Activated CD8-positive, alpha-beta T cell treated with anti-CD3 and anti-CD28 coated beads for 36 hours (primary cell): ENCODE measurements around the gene CABLES2. TPM values are rescaled to one million over a fixed set of nuclear protein-coding genes. Genes with fewer than 3 reads are reported as not detected.

Experiments used
- ATAC-seq: fragments of 200-7000 bp; cut with Tn5 transposase; one replicate; pipeline ENCODE4 v1.10.0; 2021; ENCODE audit warnings: mild to moderate bottlenecking, moderate library complexity
- CTCF ChIA-PET: fragments of 350-600 bp; sonication (Branson Sonifier 250); formaldehyde crosslinking; loops from one replicate; lab custom pipeline; 2021; ENCODE audit warnings: antibody characterized with exemption; lab: Charles Lee
- POLR2A ChIA-PET: fragments of 350-600 bp; sonication (Branson Sonifier 250); formaldehyde crosslinking; loops from one replicate; lab custom pipeline; 2021; ENCODE audit warnings: antibody characterized with exemption; lab: Charles Lee
- DNase-seq: peaks from one replicate; pipeline ENCODE4 v3.0.0-alpha.2; 2020
- H3K27ac Mint-ChIP-seq: one replicate; pipeline ENCODE4 v1.8.0; 2021; ENCODE audit warnings: mild to moderate bottlenecking, mixed read lengths
- H3K27me3 Mint-ChIP-seq: one replicate; pipeline ENCODE4 v1.8.0; 2021; ENCODE audit warnings: mixed read lengths
- H3K36me3 Mint-ChIP-seq: one replicate; pipeline ENCODE4 v1.8.0; 2021; ENCODE audit warnings: low read depth, mixed read lengths
- H3K4me1 Mint-ChIP-seq: one replicate; pipeline ENCODE4 v1.8.0; 2021; ENCODE audit warnings: low read depth, mixed read lengths
- H3K4me3 Mint-ChIP-seq: one replicate; pipeline ENCODE4 v1.8.0; 2021; ENCODE audit warnings: mild to moderate bottlenecking, moderate library complexity, mixed read lengths
- H3K9me3 Mint-ChIP-seq: one replicate; pipeline ENCODE4 v1.8.0; 2021; ENCODE audit warnings: mixed read lengths
- intact Hi-C: fragments of 100-400 bp; cut with micrococcal nuclease; formaldehyde crosslinking; loops from one replicate; pipeline ENCODE4 v1.10.0; 2022
- total RNA-seq, 2 experiments: library from RNA; stranded (reverse); gene quantifications; one replicate each; pipeline ENCODE4 v1.2.3, GENCODE V29; 2021
- TF ChIP-seq, protein P1 (sequence below): fragments of 200-600 bp; IDR thresholded peaks from one replicate; pipeline ENCODE4 v1.8.0; 2022; ENCODE audit warnings: antibody characterized with exemption, mild to moderate bottlenecking

The CABLES2 gene
- total RNA-seq, 2 experiments from 2014 or later: 3.2 to 4.5 TPM

DNA sequence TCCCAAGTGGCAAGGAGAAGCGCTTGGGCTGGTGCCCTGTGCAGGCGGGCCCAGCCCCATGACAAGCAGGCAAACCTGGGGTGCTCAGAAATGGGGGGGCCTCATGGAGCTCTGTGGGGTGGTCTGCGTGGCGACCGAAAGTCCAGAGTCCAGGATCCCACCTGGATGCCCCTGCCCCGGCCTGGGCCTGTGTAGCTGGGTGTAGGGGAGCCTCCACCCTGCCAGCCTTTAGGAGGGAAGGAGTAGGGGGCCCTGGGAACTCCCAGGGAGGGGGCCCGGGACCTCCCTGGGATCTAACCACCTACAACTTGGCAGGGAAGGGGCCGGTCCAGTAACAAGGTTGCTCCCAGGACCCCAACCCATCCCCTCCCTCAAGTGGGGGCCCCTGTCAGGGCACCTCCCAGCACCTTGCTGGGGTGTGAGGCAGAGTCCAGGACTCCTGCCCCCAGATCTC is 35.5 kb downstream of the CABLES2 start:
- Mint-ChIP-seq H3K27me3 (peaks cover 21% of the 10 kb centered on the region), H3K36me3 (no peaks in the 10 kb centered on the region), H3K4me3 (no peak overlapping the region), H3K27ac (no peak overlapping the region), H3K9me3 (no peaks in the 10 kb centered on the region), H3K4me1 (peaks cover 5% of the 10 kb centered on the region)
- DNase-seq: no peak
- intact Hi-C loops: no loop called here
- ChIA-PET POLR2A (interaction anchor here (0.6 kb wide), 1 partner anchor 840 kb away, joined by 3 read pairs; no protein-coding TSS in a partner anchor), CTCF (no interaction called here)
- no peak for ATAC-seq
- TF ChIP-seq, protein P1, sequence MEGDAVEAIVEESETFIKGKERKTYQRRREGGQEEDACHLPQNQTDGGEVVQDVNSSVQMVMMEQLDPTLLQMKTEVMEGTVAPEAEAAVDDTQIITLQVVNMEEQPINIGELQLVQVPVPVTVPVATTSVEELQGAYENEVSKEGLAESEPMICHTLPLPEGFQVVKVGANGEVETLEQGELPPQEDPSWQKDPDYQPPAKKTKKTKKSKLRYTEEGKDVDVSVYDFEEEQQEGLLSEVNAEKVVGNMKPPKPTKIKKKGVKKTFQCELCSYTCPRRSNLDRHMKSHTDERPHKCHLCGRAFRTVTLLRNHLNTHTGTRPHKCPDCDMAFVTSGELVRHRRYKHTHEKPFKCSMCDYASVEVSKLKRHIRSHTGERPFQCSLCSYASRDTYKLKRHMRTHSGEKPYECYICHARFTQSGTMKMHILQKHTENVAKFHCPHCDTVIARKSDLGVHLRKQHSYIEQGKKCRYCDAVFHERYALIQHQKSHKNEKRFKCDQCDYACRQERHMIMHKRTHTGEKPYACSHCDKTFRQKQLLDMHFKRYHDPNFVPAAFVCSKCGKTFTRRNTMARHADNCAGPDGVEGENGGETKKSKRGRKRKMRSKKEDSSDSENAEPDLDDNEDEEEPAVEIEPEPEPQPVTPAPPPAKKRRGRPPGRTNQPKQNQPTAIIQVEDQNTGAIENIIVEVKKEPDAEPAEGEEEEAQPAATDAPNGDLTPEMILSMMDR: no peak

DNA sequence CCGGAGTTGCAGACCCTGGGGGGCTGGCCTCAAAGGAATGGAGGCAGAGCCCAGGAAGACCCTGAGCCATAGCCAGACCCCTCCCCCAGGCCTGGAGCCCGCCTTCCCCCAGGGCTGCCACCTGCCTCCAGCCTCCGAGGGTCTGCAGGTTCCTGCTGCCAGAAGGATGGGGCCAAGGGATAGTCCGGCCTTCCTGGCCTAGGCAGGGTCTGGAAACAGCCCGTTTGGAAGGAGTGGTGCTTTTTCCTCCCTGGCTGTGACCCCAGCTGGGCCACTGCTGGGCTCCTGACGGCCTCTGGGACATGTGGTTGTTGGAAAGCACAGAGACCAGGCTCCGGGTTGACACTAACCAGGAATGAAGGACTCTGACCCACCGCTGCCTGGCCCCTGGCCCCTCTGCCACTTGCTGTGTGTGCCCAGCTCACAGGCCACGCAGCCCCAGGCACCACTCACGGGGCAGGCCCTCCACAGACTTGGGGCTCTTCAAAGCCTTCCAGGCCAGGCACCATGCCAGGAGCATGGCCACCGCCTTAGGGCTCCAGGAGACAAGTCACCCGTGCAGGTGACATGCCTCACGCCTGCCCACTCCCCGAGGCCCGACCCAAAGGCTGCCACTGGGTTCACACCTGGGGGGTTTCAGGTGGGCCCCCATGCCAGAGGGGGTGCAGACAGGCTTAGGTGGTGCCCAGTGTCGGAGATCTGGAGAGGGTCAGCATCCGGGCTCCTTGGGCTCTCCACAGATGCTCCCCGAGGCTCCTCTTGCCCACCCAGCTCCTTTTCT is 36.1 kb downstream of the CABLES2 start:
- ChIA-PET CTCF (interaction anchor here (1.0 kb wide), 1 partner anchor 12 kb away, joined by 3 read pairs; no protein-coding TSS in a partner anchor), POLR2A (no interaction called here)
- H3K36me3 Mint-ChIP-seq: no peaks in the 10 kb centered on the region
- peaks cover 5% of the 10 kb centered on the region for H3K4me1 Mint-ChIP-seq
- no peak overlapping the region for H3K4me3 Mint-ChIP-seq
- intact Hi-C loops: no loop called here
- peaks cover 21% of the 10 kb centered on the region for H3K27me3 Mint-ChIP-seq
- TF ChIP-seq, protein P1: no peak
- ATAC-seq (no peak), DNase-seq (no peak)
- H3K9me3 Mint-ChIP-seq: no peaks in the 10 kb centered on the region
- no peak overlapping the region for H3K27ac Mint-ChIP-seq

DNA sequence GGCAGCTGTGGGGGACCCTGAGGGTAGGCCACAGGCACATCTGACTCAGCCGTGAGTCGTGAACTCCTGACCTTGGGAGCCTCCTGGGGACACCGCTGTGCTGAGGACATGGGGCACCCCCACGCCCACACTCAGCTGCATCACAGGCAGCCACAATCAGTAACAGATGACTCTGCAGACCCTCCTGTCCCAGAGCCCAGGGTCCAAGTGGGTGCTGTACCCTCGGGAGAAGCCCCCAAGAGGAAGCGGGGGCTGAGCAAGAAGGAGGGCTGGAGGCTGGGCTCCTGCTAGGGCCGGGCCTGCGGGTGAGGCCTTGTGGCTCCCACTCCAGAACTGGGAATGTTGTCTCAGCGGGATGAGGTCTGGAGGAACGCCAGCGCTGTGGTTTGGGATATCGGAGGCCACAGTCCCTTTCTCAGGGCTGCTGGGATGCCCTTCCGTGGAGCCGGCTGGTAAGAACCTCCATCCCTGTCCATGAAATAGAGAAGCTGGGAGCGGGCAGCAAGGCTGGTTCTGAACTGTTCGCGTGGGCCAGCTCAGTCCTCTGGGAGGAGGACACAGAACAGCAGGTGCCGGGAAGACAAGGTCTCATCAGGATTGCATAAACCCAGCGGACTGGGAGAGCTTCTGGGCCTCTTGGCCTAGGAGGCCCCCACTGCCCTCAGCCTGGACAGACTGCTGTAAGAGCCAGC is 36.8 kb downstream of the CABLES2 start:
- DNase-seq (peak; percentile 87), ATAC-seq (peak; percentile 85)
- CTCF ChIA-PET: interaction anchor here (1.0 to 2.0 kb wide), 2 partner anchors 13 to 69 kb away, joined by 3 to 6 read pairs; no protein-coding TSS in a partner anchor
- H3K27ac Mint-ChIP-seq: no peak overlapping the region
- H3K4me1 Mint-ChIP-seq: peaks cover 5% of the 10 kb centered on the region
- H3K9me3 Mint-ChIP-seq: no peaks in the 10 kb centered on the region
- no peaks in the 10 kb centered on the region for H3K36me3 Mint-ChIP-seq
- POLR2A ChIA-PET: no interaction called here
- no peak overlapping the region for H3K4me3 Mint-ChIP-seq
- peaks cover 22% of the 10 kb centered on the region for H3K27me3 Mint-ChIP-seq
- TF ChIP-seq, protein P1: no peak
- intact Hi-C loops: no loop called here

DNA sequence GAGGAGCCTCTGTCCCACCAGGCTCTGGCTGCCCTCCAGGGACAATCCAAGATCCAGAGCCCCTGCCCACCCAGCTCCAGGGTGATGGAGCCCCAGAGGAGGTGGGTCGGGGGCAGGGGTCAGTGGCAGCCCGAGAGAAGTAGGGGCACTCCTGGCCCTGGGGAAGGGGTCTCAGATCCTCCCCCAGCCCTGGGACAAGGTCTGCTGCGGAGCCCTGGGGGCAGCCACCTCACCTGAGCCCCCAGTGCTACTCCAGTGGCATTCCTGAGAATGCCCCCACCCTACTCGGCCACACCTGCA is 37.3 kb downstream of the CABLES2 start:
- peaks cover 27% of the 10 kb centered on the region for H3K27me3 Mint-ChIP-seq
- H3K4me3 Mint-ChIP-seq: no peak overlapping the region
- intact Hi-C loops: no loop called here
- no peak for DNase-seq
- H3K36me3 Mint-ChIP-seq: no peaks in the 10 kb centered on the region
- H3K27ac Mint-ChIP-seq: no peak overlapping the region
- CTCF ChIA-PET: interaction anchor here (1.0 to 2.0 kb wide), 2 partner anchors 13 to 69 kb away, joined by 3 to 6 read pairs; no protein-coding TSS in a partner anchor
- TF ChIP-seq, protein P1: no peak
- peaks cover 5% of the 10 kb centered on the region for H3K4me1 Mint-ChIP-seq
- POLR2A ChIA-PET: no interaction called here
- no peaks in the 10 kb centered on the region for H3K9me3 Mint-ChIP-seq
- ATAC-seq: no peak
